Cardiac septum (tissue), 1 donor: ENCODE results near the gene WBP1L. TPM values are rescaled to one million over a fixed set of nuclear protein-coding genes. Genes with fewer than 3 reads are reported as not detected.

ENCODE experiments used
- DNase-seq: peaks from one replicate; pipeline ENCODE4 v3.0.0-alpha.2; 2020; ENCODE audit warnings: low spot score
- intact Hi-C: fragments of 100-400 bp; cut with DNase I; formaldehyde crosslinking; loops from one replicate; pipeline ENCODE4 v1.14.0; 2022
- total RNA-seq: library from RNA; stranded (reverse); fragmentation: NEBNext Ultra II Directional; extraction: Animal tissue kit (Norgen Biotek cat#: 25700); gene quantifications from one replicate; pipeline ENCODE4 v1.2.1, GENCODE V29; 2021
- donor health status: DM: no; HTN: no; CAD: no.

WBP1L gene
- total RNA-seq, 1 donor from 2014 or later = 19.2 TPM

- no peak for DNase-seq
- intact Hi-C loops = loop anchor here (2.0 kb wide), 1 partner anchor 39 kb away; no protein-coding TSS in a partner anchor
Measured at GRCh38 chr10:102775201-102775934, 31.6 kb downstream of the WBP1L start.

GRCh38 chr10:102775935-102776669, 32.4 kb downstream of the WBP1L start:
- intact Hi-C loops = loop anchor here (2.0 kb wide), 3 partner anchors 21 to 39 kb away; partner anchors contain the start of gene WBP1L
- DNase-seq = peak; percentile 90

GRCh38 chr10:102776779-102777456, 33.2 kb downstream of the WBP1L start:
- intact Hi-C loops = loop anchor here (2.0 kb wide), 2 partner anchors 20 to 34 kb away; partner anchors contain the start of gene WBP1L
- peak; percentile 88 for DNase-seq

- intact Hi-C loops = loop anchor here (2.0 kb wide), 2 partner anchors 19 to 35 kb away; partner anchors contain the start of gene WBP1L
- DNase-seq = no peak
Measured at GRCh38 chr10:102777711-102778453, 34.1 kb downstream of the WBP1L start.

- intact Hi-C loops = no loop called here
- DNase-seq = no peak
Measured at GRCh38 chr10:102778781-102779180, 35.0 kb downstream of the WBP1L start.

GRCh38 chr10:102779680-102780526, 36.2 kb downstream of the WBP1L start:
- no peak for DNase-seq

GRCh38 chr10:102780527-102780808, 36.7 kb downstream of the WBP1L start:
- no peak for DNase-seq
- intact Hi-C loops = no loop called here

More at GRCh38 chr10:102779680-102780526, 36.2 kb downstream of the WBP1L start:
- intact Hi-C loops = no loop called here

GRCh38 chr10:102781090-102781920, 37.6 kb downstream of the WBP1L start:
- DNase-seq = no peak

GRCh38 chr10:102781921-102782557, 38.3 kb downstream of the WBP1L start:
- no peak for DNase-seq
- intact Hi-C loops = no loop called here

More at GRCh38 chr10:102781090-102781920, 37.6 kb downstream of the WBP1L start:
- intact Hi-C loops = no loop called here

GRCh38 chr10:102782673-102783551, 39.2 kb downstream of the WBP1L start:
- intact Hi-C loops = no loop called here
- no peak for DNase-seq

- intact Hi-C loops = no loop called here
- DNase-seq = no peak
Measured at GRCh38 chr10:102783568-102783967, 39.8 kb downstream of the WBP1L start.

GRCh38 chr10:102785818-102786217, 42.1 kb downstream of the WBP1L start:
- intact Hi-C loops = no loop called here
- DNase-seq = no peak

GRCh38 chr10:102791754-102792395, 48.1 kb downstream of the WBP1L start:
- DNase-seq = no peak

GRCh38 chr10:102795453-102796406, 52.0 kb downstream of the WBP1L start:
- intact Hi-C loops = loop anchor here (2.0 kb wide), 1 partner anchor 19 kb away; no protein-coding TSS in a partner anchor
- DNase-seq = no peak

More at GRCh38 chr10:102791754-102792395, 48.1 kb downstream of the WBP1L start:
- intact Hi-C loops = no loop called here
